OCI-LY3 (cell line): ENCODE measurements around the gene SUMF1.

Source experiments
- H2AFZ ChIP-seq: fragments of 200-600, 300-600 bp; shearing (Covaris generic); 2 replicates; pipeline ENCODE4 v1.6.0; 2014; ENCODE audit warnings: antibody characterized with exemption, low read depth, low read length
- H3K27ac ChIP-seq: fragments of 200-600, 300-600 bp; sonication (generic); 2 replicates; pipeline ENCODE4 v1.5.1; 2014; ENCODE audit warnings: mild to moderate bottlenecking, low read length, moderate library complexity, mixed read lengths
- H3K27me3 ChIP-seq: fragments of 200-600, 300-600 bp; sonication (generic); 2 replicates; pipeline ENCODE4 v1.6.1; 2014; ENCODE audit warnings: low read depth, low read length, mixed read lengths
- H3K36me3 ChIP-seq: fragments of 200-600, 300-600 bp; sonication (generic); replicated peaks from 2 replicates; pipeline ENCODE3; 2014; ENCODE audit warnings: low read depth, low read length, mixed read lengths
- H3K4me1 ChIP-seq: fragments of 300-600, 200-600 bp; sonication (generic); 2 replicates; pipeline ENCODE4 v1.6.1; 2014; ENCODE audit warnings: low read length, mixed read lengths
- H3K4me2 ChIP-seq: fragments of 200-600, 300-600 bp; sonication (generic); 2 replicates; pipeline ENCODE4 v1.6.1; 2014; ENCODE audit warnings: low read length, mixed read lengths
- H3K4me3 ChIP-seq: fragments of 300-600, 200-600 bp; sonication (generic); 2 replicates; pipeline ENCODE4 v1.5.1; 2014; ENCODE audit warnings: antibody characterized with exemption, mild to moderate bottlenecking, low read length, moderate library complexity
- H3K79me2 ChIP-seq: fragments of 300-600, 200-600 bp; shearing (Covaris generic); 2 replicates; pipeline ENCODE4 v1.6.1; 2014; ENCODE audit warnings: mild to moderate bottlenecking, low read length, mixed read lengths
- H3K9ac ChIP-seq: fragments of 300-600, 200-600 bp; shearing (Covaris generic); 2 replicates; pipeline ENCODE4 v1.6.0; 2014; ENCODE audit warnings: mild to moderate bottlenecking, low read length, moderate library complexity
- H3K9me3 ChIP-seq: fragments of 200-600, 300-600 bp; shearing (Covaris generic); 2 replicates; pipeline ENCODE4 v1.6.1; 2014; ENCODE audit warnings: low read length, mixed read lengths; ENCODE audit not compliant: insufficient read depth
- H4K20me1 ChIP-seq: fragments of 200-600, 300-600 bp; sonication (generic); 2 replicates; pipeline ENCODE4 v1.6.1; 2016; ENCODE audit warnings: low read length, mixed read lengths; ENCODE audit not compliant: insufficient read depth
- CTCF ChIP-seq: fragments of 200-600, 300-600 bp; sonication (generic); IDR thresholded peaks from 2 replicates; pipeline ENCODE4 v1.5.1; 2014; ENCODE audit warnings: antibody characterized with exemption, low read length, low read depth
- EZH2phosphoT487 ChIP-seq: fragments of 200-600 bp; shearing (Covaris generic); IDR thresholded peaks from 2 replicates; pipeline ENCODE4 v1.6.1; 2018; ENCODE audit warnings: antibody characterized with exemption, mixed run types, low read depth

SUMF1 gene

GRCh38 chr3:4380013-4380412 is 87.1 kb downstream of the SUMF1 start:
- no peak overlapping the region for H3K4me2 ChIP-seq
- H3K79me2 ChIP-seq = no peaks in the 10 kb centered on the region
- H3K27ac ChIP-seq = no peak overlapping the region
- H4K20me1 ChIP-seq = no peaks in the 10 kb centered on the region
- H3K9ac ChIP-seq = no peak overlapping the region
- no peaks in the 10 kb centered on the region for H3K27me3 ChIP-seq
- no peak overlapping the region for H2AFZ ChIP-seq
- H3K36me3 ChIP-seq = no peaks in the 10 kb centered on the region
- H3K4me3 ChIP-seq = no peak overlapping the region
- no peak for TF ChIP-seq CTCF
- no peak for TF ChIP-seq EZH2phosphoT487
- H3K9me3 ChIP-seq = no peaks in the 10 kb centered on the region
- no peaks in the 10 kb centered on the region for H3K4me1 ChIP-seq

- H4K20me1 ChIP-seq = no peaks in the 10 kb centered on the region
- TF ChIP-seq EZH2phosphoT487 (no peak), CTCF (no peak)
- H3K4me3 ChIP-seq = no peak overlapping the region
- no peaks in the 10 kb centered on the region for H3K27me3 ChIP-seq
- no peak overlapping the region for H2AFZ ChIP-seq
- H3K36me3 ChIP-seq = no peaks in the 10 kb centered on the region
- no peaks in the 10 kb centered on the region for H3K4me1 ChIP-seq
- no peak overlapping the region for H3K4me2 ChIP-seq
- H3K9me3 ChIP-seq = no peaks in the 10 kb centered on the region
- no peaks in the 10 kb centered on the region for H3K79me2 ChIP-seq
- H3K9ac ChIP-seq = no peak overlapping the region
- H3K27ac ChIP-seq = no peak overlapping the region
Observed at GRCh38 chr3:4376499-4376898, 90.6 kb downstream of the SUMF1 start.

GRCh38 chr3:4375911-4376310 is 91.2 kb downstream of the SUMF1 start:
- no peak overlapping the region for H3K4me2 ChIP-seq
- no peaks in the 10 kb centered on the region for H3K4me1 ChIP-seq
- no peak overlapping the region for H3K4me3 ChIP-seq
- no peaks in the 10 kb centered on the region for H3K27me3 ChIP-seq
- H2AFZ ChIP-seq = no peak overlapping the region
- H3K79me2 ChIP-seq = no peaks in the 10 kb centered on the region
- H3K9ac ChIP-seq = no peak overlapping the region
- TF ChIP-seq CTCF (no peak), EZH2phosphoT487 (no peak)
- H3K27ac ChIP-seq = no peak overlapping the region
- no peaks in the 10 kb centered on the region for H3K36me3 ChIP-seq
- H4K20me1 ChIP-seq = no peaks in the 10 kb centered on the region
- H3K9me3 ChIP-seq = no peaks in the 10 kb centered on the region

GRCh38 chr3:4373669-4374068 is 93.4 kb downstream of the SUMF1 start:
- no peak for TF ChIP-seq CTCF
- no peak for TF ChIP-seq EZH2phosphoT487

More at GRCh38 chr3:4373669-4374068, 93.4 kb downstream of the SUMF1 start:
- no peaks in the 10 kb centered on the region for H3K27me3 ChIP-seq
- H4K20me1 ChIP-seq = no peaks in the 10 kb centered on the region
- H3K4me2 ChIP-seq = no peak overlapping the region
- H2AFZ ChIP-seq = no peak overlapping the region
- no peak overlapping the region for H3K27ac ChIP-seq
- H3K79me2 ChIP-seq = no peaks in the 10 kb centered on the region
- no peak overlapping the region for H3K9ac ChIP-seq
- H3K4me1 ChIP-seq = no peaks in the 10 kb centered on the region
- H3K9me3 ChIP-seq = no peaks in the 10 kb centered on the region
- H3K4me3 ChIP-seq = no peak overlapping the region
- no peaks in the 10 kb centered on the region for H3K36me3 ChIP-seq
